Calu3 (cell line): ENCODE measurements around the gene SCD. TPM values are rescaled to one million over a fixed set of nuclear protein-coding genes. Genes with fewer than 3 reads are reported as not detected.

Experiments used
- BruUV-seq: library from RNA; stranded (reverse); fragments of 400-500 nt; replicated peaks from 2 replicates; lab custom pipeline; 2021; lab: Mats Ljungman, UMichigan
- CTCF ChIA-PET: fragments of 300-600 bp; sonication (Branson Sonifier 250); formaldehyde crosslinking; loops from one replicate; lab custom pipeline; 2022; ENCODE audit warnings: antibody characterized with exemption; lab: Charles Lee
- DNase-seq: peaks from one replicate; pipeline ENCODE4 v3.0.0; 2022
- H3K27ac Mint-ChIP-seq: one replicate; pipeline ENCODE4 v1.8.0; 2022; ENCODE audit warnings: mixed read lengths; ENCODE audit not compliant: unreplicated experiment
- H3K27me3 Mint-ChIP-seq: one replicate; pipeline ENCODE4 v1.8.0; 2022; ENCODE audit warnings: mixed read lengths; ENCODE audit not compliant: unreplicated experiment
- H3K36me3 Mint-ChIP-seq: one replicate; pipeline ENCODE4 v1.8.0; 2022; ENCODE audit warnings: mild to moderate bottlenecking, moderate library complexity, mixed read lengths; ENCODE audit not compliant: insufficient read depth, unreplicated experiment
- H3K4me1 Mint-ChIP-seq: one replicate; pipeline ENCODE4 v1.8.0; 2022; ENCODE audit warnings: mild to moderate bottlenecking, low read depth, mixed read lengths; ENCODE audit not compliant: unreplicated experiment
- H3K4me3 Mint-ChIP-seq: one replicate; pipeline ENCODE4 v1.8.0; 2022; ENCODE audit warnings: mild to moderate bottlenecking, low read depth, moderate library complexity, mixed read lengths; ENCODE audit not compliant: unreplicated experiment
- H3K9me3 Mint-ChIP-seq: one replicate; pipeline ENCODE4 v1.8.0; 2022; ENCODE audit warnings: low read depth, mixed read lengths; ENCODE audit not compliant: unreplicated experiment
- intact Hi-C: fragments of 100-400 bp; cut with micrococcal nuclease; formaldehyde crosslinking; loops from one replicate; pipeline ENCODE4 v1.10.0; 2022; ENCODE audit not compliant: unreplicated experiment
- total RNA-seq: library from RNA; stranded (reverse); gene quantifications from 2 replicates; pipeline ENCODE4 v1.2.3, GENCODE V29; 2022
- TF ChIP-seq, protein P1 (sequence below): fragments of 200-600 bp; IDR thresholded peaks from one replicate; pipeline ENCODE4 v1.8.0; 2022; ENCODE audit warnings: antibody characterized with exemption; ENCODE audit not compliant: unreplicated experiment

Gene SCD
- total RNA-seq, 1 experiment from 2014 or later, result 225 TPM

DNA sequence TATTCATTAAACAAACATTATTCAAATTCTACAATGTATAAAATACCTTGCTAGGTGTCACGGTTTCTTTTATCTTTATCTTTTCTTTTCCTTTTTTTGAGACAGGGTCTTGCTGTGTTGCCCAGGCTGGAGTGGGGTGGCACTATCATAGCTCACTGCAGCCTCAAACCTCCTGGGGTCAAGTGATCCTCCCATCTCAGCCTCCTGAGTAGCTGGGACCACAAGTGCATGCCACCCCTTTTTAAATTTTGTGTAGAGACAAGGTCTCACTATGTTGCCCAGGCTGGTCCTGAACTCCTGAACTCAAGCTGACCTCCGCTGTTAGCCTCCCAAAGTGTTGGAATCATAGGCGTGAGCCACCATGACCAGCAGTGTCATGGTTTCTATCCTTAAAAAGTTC, 42.6 kb upstream of the SCD start:
- Mint-ChIP-seq H3K4me1 (peaks cover 8% of the 10 kb centered on the region), H3K36me3 (no peaks in the 10 kb centered on the region), H3K27me3 (peaks cover 4% of the 10 kb centered on the region), H3K4me3 (no peak overlapping the region), H3K27ac (no peak overlapping the region), H3K9me3 (no peaks in the 10 kb centered on the region)
- DNase-seq, result no peak
- intact Hi-C loops, result loop anchor here (10.0 kb wide), 1 partner anchor 210 kb away; the partner anchor contains the start of gene SEC31B
- CTCF ChIA-PET, result interaction anchor here (1.0 kb wide), 1 partner anchor 204 kb away, joined by 3 read pairs; no protein-coding TSS in a partner anchor
- TF ChIP-seq, protein P1, sequence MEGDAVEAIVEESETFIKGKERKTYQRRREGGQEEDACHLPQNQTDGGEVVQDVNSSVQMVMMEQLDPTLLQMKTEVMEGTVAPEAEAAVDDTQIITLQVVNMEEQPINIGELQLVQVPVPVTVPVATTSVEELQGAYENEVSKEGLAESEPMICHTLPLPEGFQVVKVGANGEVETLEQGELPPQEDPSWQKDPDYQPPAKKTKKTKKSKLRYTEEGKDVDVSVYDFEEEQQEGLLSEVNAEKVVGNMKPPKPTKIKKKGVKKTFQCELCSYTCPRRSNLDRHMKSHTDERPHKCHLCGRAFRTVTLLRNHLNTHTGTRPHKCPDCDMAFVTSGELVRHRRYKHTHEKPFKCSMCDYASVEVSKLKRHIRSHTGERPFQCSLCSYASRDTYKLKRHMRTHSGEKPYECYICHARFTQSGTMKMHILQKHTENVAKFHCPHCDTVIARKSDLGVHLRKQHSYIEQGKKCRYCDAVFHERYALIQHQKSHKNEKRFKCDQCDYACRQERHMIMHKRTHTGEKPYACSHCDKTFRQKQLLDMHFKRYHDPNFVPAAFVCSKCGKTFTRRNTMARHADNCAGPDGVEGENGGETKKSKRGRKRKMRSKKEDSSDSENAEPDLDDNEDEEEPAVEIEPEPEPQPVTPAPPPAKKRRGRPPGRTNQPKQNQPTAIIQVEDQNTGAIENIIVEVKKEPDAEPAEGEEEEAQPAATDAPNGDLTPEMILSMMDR, result no peak
- BruUV-seq, result no TSS peak

- TF ChIP-seq, protein P1, result no peak
- Mint-ChIP-seq H3K27ac (no peak overlapping the region), H3K4me1 (peaks cover 9% of the 10 kb centered on the region), H3K9me3 (no peaks in the 10 kb centered on the region), H3K27me3 (no peaks in the 10 kb centered on the region), H3K36me3 (no peaks in the 10 kb centered on the region), H3K4me3 (no peak overlapping the region)
- intact Hi-C loops, result loop anchor here (10.0 kb wide), 1 partner anchor 208 kb away; the partner anchor contains the start of gene SEC31B
- no peak for DNase-seq
- BruUV-seq, result no TSS peak
- CTCF ChIA-PET, result no interaction called here
These were observed 40.2 kb upstream of the SCD start for GRCh38 chr10:100306861-100307260.

DNA sequence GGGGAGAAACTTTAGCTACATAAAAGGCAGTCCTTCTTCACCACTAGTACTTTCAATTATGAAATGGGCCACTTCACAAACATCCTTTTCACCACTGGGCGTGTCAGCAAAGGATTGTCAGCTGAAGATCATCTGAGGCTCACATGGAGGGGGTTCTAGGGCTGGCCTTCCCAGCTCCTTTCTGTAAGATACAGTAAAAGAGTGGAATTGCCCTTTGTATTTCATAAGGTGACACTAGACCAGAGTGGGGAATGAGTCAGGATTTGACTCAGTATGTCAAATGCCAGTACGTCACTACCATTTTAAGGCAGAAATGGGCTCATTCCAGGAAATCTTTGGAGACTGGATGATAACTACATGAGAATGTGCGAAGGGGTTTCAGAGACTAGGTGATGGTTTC, 39.3 kb upstream of the SCD start:
- CTCF ChIA-PET, result interaction anchor here (0.7 kb wide), 1 partner anchor 25 kb away, joined by 4 read pairs; no protein-coding TSS in a partner anchor
- Mint-ChIP-seq H3K27me3 (no peaks in the 10 kb centered on the region), H3K4me3 (no peak overlapping the region), H3K4me1 (peaks cover 9% of the 10 kb centered on the region), H3K27ac (no peak overlapping the region), H3K36me3 (no peaks in the 10 kb centered on the region), H3K9me3 (no peaks in the 10 kb centered on the region)
- BruUV-seq, result no TSS peak
- TF ChIP-seq, protein P1, result no peak
- no peak for DNase-seq
- intact Hi-C loops, result loop anchor here (10.0 kb wide), 1 partner anchor 207 kb away; the partner anchor contains the start of gene SEC31B

DNA sequence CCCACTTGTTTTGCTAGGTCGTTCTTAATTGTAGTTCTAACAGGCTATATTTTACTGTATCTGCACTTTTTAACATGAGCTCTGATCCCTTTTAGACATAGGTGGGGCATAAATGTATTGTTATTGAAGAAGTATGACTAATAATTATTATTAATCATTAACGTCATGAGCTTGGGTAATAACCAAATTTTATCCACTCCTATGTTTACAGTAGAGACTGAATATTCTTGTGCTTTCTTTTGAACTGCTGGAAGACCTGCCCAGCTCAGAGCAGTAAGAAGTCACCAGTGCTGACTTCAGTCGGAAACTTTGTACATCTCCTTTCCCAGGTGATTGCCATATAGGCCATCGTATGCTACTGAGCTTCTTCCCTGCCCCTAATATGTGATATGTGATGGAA, 35.7 kb upstream of the SCD start:
- intact Hi-C loops, result no loop called here
- Mint-ChIP-seq H3K4me3 (no peak overlapping the region), H3K27me3 (peaks cover 13% of the 10 kb centered on the region), H3K4me1 (peaks cover 9% of the 10 kb centered on the region), H3K36me3 (no peaks in the 10 kb centered on the region), H3K9me3 (no peaks in the 10 kb centered on the region), H3K27ac (no peak overlapping the region)
- BruUV-seq, result no TSS peak
- CTCF ChIA-PET, result no interaction called here
- TF ChIP-seq, protein P1, result no peak
- DNase-seq, result no peak
